Fibroblast of lung (primary cell): Measurements from ENCODE around the gene COX5B.

ENCODE experiments used
- CTCF ChIP-seq, 2 donors: IDR thresholded peaks in 1 of 2; conservative IDR thresholded peaks in 1 of 2; 1 replicate in 1 of 2; 2 replicates in 1 of 2; pipeline ENCODE4 v1.5.1; 2011 to 2012; ENCODE audit warnings: low read length in 2 of 2, control low read depth in 1 of 2, inconsistent platforms in 1 of 2, low read depth in 1 of 2, mild to moderate bottlenecking in 1 of 2
- EZH2 ChIP-seq: IDR thresholded peaks from 2 replicates; pipeline ENCODE4 v1.5.1; 2012; ENCODE audit warnings: low read length, control low read depth, mild to moderate bottlenecking; ENCODE audit errors: missing control alignments

GRCh38 chr2:97691166-97691565 is 45.3 kb downstream of the COX5B start:
- TF ChIP-seq CTCF (conservative IDR thresholded peaks at IDR 0.05 in 1 of 2, IDR thresholded peaks at IDR 0.05 in 1 of 2; ENCODE audit: low read depth in 1 of 2, low read length in 2 of 2) (no peak), EZH2 (no peak)
